HK-2 (cell line): Measurements from ENCODE around the gene HIPK2.
A peak's percentile ranks its signal among the peaks of the same experiment; 100 is the strongest.

ENCODE experiments used
- DNase-seq: peaks from one replicate; pipeline ENCODE4 v3.0.0-alpha.2; 2018; ENCODE audit not compliant: unreplicated experiment

HIPK2 gene

GRCh38 chr7:139538881-139539635 lies 238.7 kb downstream of the HIPK2 start:
- DNase-seq, result no peak

GRCh38 chr7:139536152-139536551 lies 241.6 kb downstream of the HIPK2 start:
- no peak for DNase-seq

GRCh38 chr7:139534966-139535651 lies 242.7 kb downstream of the HIPK2 start:
- DNase-seq, result no peak

GRCh38 chr7:139534096-139534495 lies 243.7 kb downstream of the HIPK2 start:
- DNase-seq, result no peak

- no peak for DNase-seq
Measured at GRCh38 chr7:139532636-139533155, 245.1 kb downstream of the HIPK2 start.

GRCh38 chr7:139531094-139531493 lies 246.7 kb downstream of the HIPK2 start:
- no peak for DNase-seq

GRCh38 chr7:139526578-139527544 lies 250.9 kb downstream of the HIPK2 start:
- peak; percentile 29 for DNase-seq

- DNase-seq, result no peak
Measured at GRCh38 chr7:139525750-139526149, 252.0 kb downstream of the HIPK2 start.

- DNase-seq, result no peak
Measured at GRCh38 chr7:139525239-139525638, 252.6 kb downstream of the HIPK2 start.

GRCh38 chr7:139523968-139524815 lies 253.6 kb downstream of the HIPK2 start:
- no peak for DNase-seq

GRCh38 chr7:139523199-139523941 lies 254.4 kb downstream of the HIPK2 start, which contains the start of gene CLEC2L:
TSS of gene CLEC2L (plus strand) at chr7:139523685. CDS start at chr7:139523928, 243 bp downstream.
- DNase-seq, result no peak

- DNase-seq, result no peak
Measured at GRCh38 chr7:139522830-139523198, 255.0 kb downstream of the HIPK2 start.

GRCh38 chr7:139521439-139521838 lies 256.4 kb downstream of the HIPK2 start:
- DNase-seq, result no peak

- DNase-seq, result no peak
Measured at GRCh38 chr7:139515266-139515665, 262.5 kb downstream of the HIPK2 start.
